ENCODE measurements around the gene EMC9.

DNA sequence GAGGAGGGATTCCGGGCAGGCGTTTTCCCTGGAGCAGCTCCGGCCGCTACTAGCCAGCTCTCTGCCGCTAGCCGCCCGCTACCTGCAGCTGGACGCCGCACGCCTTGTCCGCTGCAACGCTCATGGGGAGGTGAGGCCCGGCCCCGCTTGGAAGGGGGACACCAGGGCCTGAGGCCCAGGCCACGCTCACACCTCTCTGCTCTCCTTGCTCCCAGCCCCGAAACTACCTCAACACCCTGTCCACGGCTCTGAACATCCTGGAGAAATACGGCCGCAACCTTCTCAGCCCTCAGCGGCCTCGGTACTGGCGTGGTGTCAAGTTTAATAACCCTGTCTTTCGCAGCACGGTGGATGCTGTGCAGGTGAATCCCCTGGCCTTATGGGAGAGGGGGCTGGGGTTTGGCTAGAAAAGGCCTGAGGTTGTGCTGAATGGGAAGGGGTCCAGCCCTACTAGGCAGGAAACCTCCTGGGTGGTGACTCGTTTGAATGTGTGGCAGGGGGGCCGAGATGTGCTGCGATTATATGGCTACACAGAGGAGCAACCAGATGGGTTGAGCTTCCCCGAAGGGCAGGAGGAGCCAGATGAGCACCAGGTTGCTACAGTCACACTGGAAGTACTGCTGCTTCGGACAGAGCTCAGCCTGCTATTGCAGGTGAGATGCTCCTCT, 6.5 kb upstream of the EMC9 start:
- TF ChIP-seq EZH2 (IDR thresholded peaks at IDR 0.05): no peak
- TF ChIP-seq CTCF (IDR thresholded peaks at IDR 0.05): no peak
- TF ChIP-seq EZH2phosphoT487 (IDR thresholded peaks at IDR 0.05): no peak
